Activated T-cell treated with anti-CD3 and anti-CD28 coated beads, Interleukin-2, amount 50 U/mL, for 72 hours (primary cell): Measurements from ENCODE around the gene ANKRD50. TPM values are rescaled to one million over a fixed set of nuclear protein-coding genes. Genes with fewer than 3 reads are reported as not detected.

Experiments
- ATAC-seq, 2 donors: fragments of 150-1000 bp; cut with Tn5 transposase; replicated peaks in 1 of 2; 2 replicates each; pipeline ENCODE4 v1.10.0; 2021; ENCODE audit warnings: moderate library complexity in 2 of 2, mild to moderate bottlenecking in 1 of 2
- DNase-seq, 2 donors: peaks; one replicate each; pipeline ENCODE4 v3.0.0; 2021 to 2022; ENCODE audit warnings: mixed read lengths in 1 of 2
- H3K27ac Mint-ChIP-seq: one replicate; pipeline ENCODE4 v1.8.0; 2022; ENCODE audit warnings: mild to moderate bottlenecking, moderate library complexity, mixed read lengths
- H3K27me3 Mint-ChIP-seq: one replicate; pipeline ENCODE4 v1.8.0; 2022; ENCODE audit warnings: low read depth, mixed read lengths
- H3K36me3 Mint-ChIP-seq, 2 donors: one replicate each; pipeline ENCODE4 v1.8.0; 2022; ENCODE audit warnings: mixed read lengths in 2 of 2, mild to moderate bottlenecking in 1 of 2; ENCODE audit not compliant: insufficient read depth in 2 of 2
- H3K4me1 Mint-ChIP-seq: one replicate; pipeline ENCODE4 v1.8.0; 2022; ENCODE audit warnings: low read depth, mixed read lengths
- H3K4me3 Mint-ChIP-seq, 2 donors: one replicate each; pipeline ENCODE4 v1.8.0; 2022; ENCODE audit warnings: mild to moderate bottlenecking in 2 of 2, mixed read lengths in 2 of 2, moderate library complexity in 2 of 2
- H3K9me3 Mint-ChIP-seq, 2 donors: one replicate each; pipeline ENCODE4 v1.8.0; 2022; ENCODE audit warnings: mixed read lengths in 2 of 2
- total RNA-seq, 2 donors: library from RNA; stranded (reverse); gene quantifications; one replicate each; pipeline ENCODE4 v1.2.3, GENCODE V29; 2022

ANKRD50 gene
- total RNA-seq, 2 donors from 2014 or later: 0.76 to 1.0 TPM

- no peak overlapping the region for H3K27ac Mint-ChIP-seq
- no peaks in the 10 kb centered on the region for H3K27me3 Mint-ChIP-seq
- no peaks in the 10 kb centered on the region for H3K9me3 Mint-ChIP-seq
- no peak for ATAC-seq
- H3K4me3 Mint-ChIP-seq: no peak overlapping the region
- DNase-seq: no peak
- no peaks in the 10 kb centered on the region for H3K36me3 Mint-ChIP-seq
- H3K4me1 Mint-ChIP-seq: no peaks in the 10 kb centered on the region
These were observed 17.5 kb downstream of the ANKRD50 start for GRCh38 chr4:124694946-124695598.

GRCh38 chr4:124694306-124694705 is 18.2 kb downstream of the ANKRD50 start:
- Mint-ChIP-seq H3K36me3 (no peaks in the 10 kb centered on the region), H3K27ac (no peak overlapping the region), H3K9me3 (no peaks in the 10 kb centered on the region), H3K27me3 (no peaks in the 10 kb centered on the region), H3K4me1 (no peaks in the 10 kb centered on the region), H3K4me3 (no peak overlapping the region)
- DNase-seq (no peak), ATAC-seq (no peak)

GRCh38 chr4:124691801-124692200 is 20.7 kb downstream of the ANKRD50 start:
- no peak for DNase-seq
- Mint-ChIP-seq H3K9me3 (no peaks in the 10 kb centered on the region), H3K27ac (no peak overlapping the region), H3K27me3 (no peaks in the 10 kb centered on the region), H3K4me3 (no peak overlapping the region), H3K36me3 (no peaks in the 10 kb centered on the region), H3K4me1 (no peaks in the 10 kb centered on the region)
- no peak for ATAC-seq

- H3K4me1 Mint-ChIP-seq: peaks cover 13% of the 10 kb centered on the region
- no peak for ATAC-seq
- H3K36me3 Mint-ChIP-seq: no peaks in the 10 kb centered on the region
- H3K27me3 Mint-ChIP-seq: no peaks in the 10 kb centered on the region
- no peak overlapping the region for H3K27ac Mint-ChIP-seq
- DNase-seq: no peak
- no peak overlapping the region for H3K4me3 Mint-ChIP-seq
- H3K9me3 Mint-ChIP-seq: no peaks in the 10 kb centered on the region
These were observed 26.3 kb downstream of the ANKRD50 start for GRCh38 chr4:124686279-124686678.

GRCh38 chr4:124685851-124686250 is 26.7 kb downstream of the ANKRD50 start:
- DNase-seq: no peak
- ATAC-seq: no peak
- H3K4me3 Mint-ChIP-seq: no peak overlapping the region
- H3K27me3 Mint-ChIP-seq: no peaks in the 10 kb centered on the region
- H3K27ac Mint-ChIP-seq: no peak overlapping the region
- H3K4me1 Mint-ChIP-seq: peaks cover 13% of the 10 kb centered on the region
- no peaks in the 10 kb centered on the region for H3K36me3 Mint-ChIP-seq
- no peaks in the 10 kb centered on the region for H3K9me3 Mint-ChIP-seq

GRCh38 chr4:124684301-124684700 is 28.2 kb downstream of the ANKRD50 start:
- Mint-ChIP-seq H3K27me3 (no peaks in the 10 kb centered on the region), H3K4me3 (no peak overlapping the region), H3K4me1 (peaks cover 13% of the 10 kb centered on the region), H3K27ac (no peak overlapping the region), H3K36me3 (no peaks in the 10 kb centered on the region), H3K9me3 (no peaks in the 10 kb centered on the region)
- DNase-seq (no peak), ATAC-seq (peak; percentile 66 to 90)

GRCh38 chr4:124682384-124682783 is 30.1 kb downstream of the ANKRD50 start:
- no peak overlapping the region for H3K4me3 Mint-ChIP-seq

GRCh38 chr4:124666496-124666895 is 46.0 kb downstream of the ANKRD50 start:
- H3K4me3 Mint-ChIP-seq: no peak overlapping the region
- no peak for ATAC-seq
- H3K27me3 Mint-ChIP-seq: no peaks in the 10 kb centered on the region
- no peak overlapping the region for H3K27ac Mint-ChIP-seq
- DNase-seq: no peak
- H3K36me3 Mint-ChIP-seq: no peaks in the 10 kb centered on the region
- H3K4me1 Mint-ChIP-seq: no peaks in the 10 kb centered on the region
- H3K9me3 Mint-ChIP-seq: peaks cover 2 to 4% of the 10 kb centered on the region in 2 donors

More at GRCh38 chr4:124682384-124682783, 30.1 kb downstream of the ANKRD50 start:
- Mint-ChIP-seq H3K27me3 (no peaks in the 10 kb centered on the region), H3K9me3 (no peaks in the 10 kb centered on the region), H3K36me3 (no peaks in the 10 kb centered on the region), H3K4me1 (peaks cover 13% of the 10 kb centered on the region), H3K27ac (no peak overlapping the region)
- DNase-seq (no peak), ATAC-seq (no peak)

GRCh38 chr4:124658795-124659194 is 53.7 kb downstream of the ANKRD50 start:
- DNase-seq: no peak
- Mint-ChIP-seq H3K27ac (no peak overlapping the region), H3K27me3 (peaks cover 5% of the 10 kb centered on the region), H3K4me3 (no peak overlapping the region), H3K4me1 (no peaks in the 10 kb centered on the region), H3K36me3 (no peaks in the 10 kb centered on the region), H3K9me3 (peaks cover 0 to 2% of the 10 kb centered on the region in 2 donors)
- no peak for ATAC-seq

- Mint-ChIP-seq H3K9me3 (peaks cover 0 to 2% of the 10 kb centered on the region in 2 donors), H3K36me3 (no peaks in the 10 kb centered on the region), H3K27me3 (peaks cover 7% of the 10 kb centered on the region), H3K4me1 (no peaks in the 10 kb centered on the region), H3K27ac (no peak overlapping the region), H3K4me3 (no peak overlapping the region)
- no peak for DNase-seq
- ATAC-seq: no peak
These were observed 61.9 kb downstream of the ANKRD50 start for GRCh38 chr4:124650614-124651013.

GRCh38 chr4:124647599-124647998 is 64.9 kb downstream of the ANKRD50 start:
- Mint-ChIP-seq H3K4me3 (no peak overlapping the region), H3K4me1 (no peaks in the 10 kb centered on the region), H3K27ac (no peak overlapping the region), H3K27me3 (peaks cover 7% of the 10 kb centered on the region), H3K9me3 (no peaks in the 10 kb centered on the region), H3K36me3 (no peaks in the 10 kb centered on the region)
- no peak for ATAC-seq
- DNase-seq: no peak

GRCh38 chr4:124644621-124645020 is 67.9 kb downstream of the ANKRD50 start:
- Mint-ChIP-seq H3K27me3 (peaks cover 7% of the 10 kb centered on the region), H3K4me1 (peaks cover 5% of the 10 kb centered on the region)
- no peak for ATAC-seq

GRCh38 chr4:124642846-124643245 is 69.7 kb downstream of the ANKRD50 start:
- DNase-seq (no peak), ATAC-seq (no peak)
- H3K36me3 Mint-ChIP-seq: no peaks in the 10 kb centered on the region
- H3K4me1 Mint-ChIP-seq: peaks cover 5% of the 10 kb centered on the region
- H3K4me3 Mint-ChIP-seq: no peak overlapping the region
- no peaks in the 10 kb centered on the region for H3K9me3 Mint-ChIP-seq
- H3K27me3 Mint-ChIP-seq: peaks cover 3% of the 10 kb centered on the region
- H3K27ac Mint-ChIP-seq: no peak overlapping the region

More at GRCh38 chr4:124644621-124645020, 67.9 kb downstream of the ANKRD50 start:
- Mint-ChIP-seq H3K4me3 (no peak overlapping the region), H3K27ac (no peak overlapping the region), H3K36me3 (no peaks in the 10 kb centered on the region), H3K9me3 (no peaks in the 10 kb centered on the region)
- no peak for DNase-seq

GRCh38 chr4:124641715-124642381 is 70.7 kb downstream of the ANKRD50 start:
- DNase-seq: no peak
- no peaks in the 10 kb centered on the region for H3K36me3 Mint-ChIP-seq
- H3K4me1 Mint-ChIP-seq: peaks cover 5% of the 10 kb centered on the region
- no peak overlapping the region for H3K4me3 Mint-ChIP-seq
- ATAC-seq: no peak
- no peak overlapping the region for H3K27ac Mint-ChIP-seq
- H3K27me3 Mint-ChIP-seq: no peaks in the 10 kb centered on the region
- no peaks in the 10 kb centered on the region for H3K9me3 Mint-ChIP-seq
